Central memory CD8-positive, alpha-beta T cell (primary cell): ENCODE results near the gene TRIO.

Experiments used
- ATAC-seq: fragments of 150-1000 bp; cut with Tn5 transposase; replicated peaks from 2 replicates; pipeline ENCODE4 v1.10.0; 2022; ENCODE audit warnings: mild to moderate bottlenecking, moderate FRiP score, moderate number of reproducible peaks; ENCODE audit not compliant: poor library complexity, severe bottlenecking; ENCODE audit errors: extremely low read depth
- DNase-seq, 2 donors: peaks; one replicate each; pipeline ENCODE4 v3.0.0; 2021; ENCODE audit warnings: low spot score in 2 of 2
- H3K27ac Mint-ChIP-seq: one replicate; pipeline ENCODE4 v1.8.0; 2022; ENCODE audit warnings: low read depth, mild to moderate bottlenecking, moderate library complexity, mixed read lengths
- H3K27me3 Mint-ChIP-seq: one replicate; pipeline ENCODE4 v1.8.0; 2022; ENCODE audit warnings: mixed read lengths
- H3K36me3 Mint-ChIP-seq: one replicate; pipeline ENCODE4 v1.8.0; 2022; ENCODE audit warnings: mild to moderate bottlenecking, moderate library complexity, mixed read lengths; ENCODE audit not compliant: insufficient read depth
- H3K4me1 Mint-ChIP-seq: one replicate; pipeline ENCODE4 v1.8.0; 2022; ENCODE audit warnings: mixed read lengths
- H3K4me3 Mint-ChIP-seq: one replicate; pipeline ENCODE4 v1.8.0; 2022; ENCODE audit warnings: mild to moderate bottlenecking, moderate library complexity, mixed read lengths
- H3K9me3 Mint-ChIP-seq: one replicate; pipeline ENCODE4 v1.8.0; 2022; ENCODE audit warnings: mixed read lengths

The TRIO gene

DNA sequence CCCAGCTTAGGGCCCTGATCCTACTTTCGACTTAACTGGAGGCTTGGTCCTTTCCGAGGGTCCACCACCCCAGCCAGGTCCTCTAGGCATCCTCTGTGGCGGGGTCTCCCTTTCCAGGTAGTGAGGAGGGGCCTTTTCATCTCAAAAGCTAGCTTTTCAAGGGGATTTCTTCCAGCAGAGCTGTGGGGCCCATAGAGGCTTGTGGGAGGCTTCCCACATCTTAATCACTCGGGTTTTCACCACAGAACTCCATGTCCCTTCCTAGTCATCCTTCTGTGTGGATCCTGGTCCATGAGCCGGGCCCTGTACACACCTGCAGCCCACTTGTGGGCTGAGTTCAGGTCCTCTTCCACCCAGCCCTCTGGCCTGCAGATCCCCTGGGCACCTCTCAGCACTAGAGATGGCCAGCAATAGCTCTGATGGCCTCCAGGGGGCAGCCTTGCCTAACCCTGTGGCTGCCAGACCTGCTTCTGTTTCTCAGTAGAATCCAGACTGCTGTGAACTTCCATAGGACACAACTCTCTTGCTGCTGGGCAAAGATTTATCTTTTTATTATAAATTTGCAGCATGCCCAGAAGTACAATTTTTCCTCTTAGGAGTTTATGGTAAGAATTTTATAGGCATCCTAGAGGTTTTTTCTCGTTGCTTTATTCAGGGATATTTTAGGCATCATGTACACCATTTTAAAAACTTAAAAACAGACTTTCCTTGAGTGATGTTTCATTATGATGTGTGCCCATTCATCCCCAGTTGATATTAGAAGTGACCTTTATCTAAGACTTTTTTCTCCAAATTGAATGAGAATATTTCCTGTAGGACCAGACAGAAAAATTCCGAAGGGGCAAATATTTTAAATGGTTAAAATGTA lies 208.9 kb downstream of the TRIO start:
- H3K4me3 Mint-ChIP-seq: no peak overlapping the region
- ATAC-seq (peak; percentile 81), DNase-seq (peak; percentile 32 to 39)
- H3K27me3 Mint-ChIP-seq: no peaks in the 10 kb centered on the region
- H3K9me3 Mint-ChIP-seq: peaks cover 8% of the 10 kb centered on the region
- peaks cover 3% of the 10 kb centered on the region for H3K36me3 Mint-ChIP-seq
- H3K27ac Mint-ChIP-seq: no peak overlapping the region
- peaks cover 8% of the 10 kb centered on the region for H3K4me1 Mint-ChIP-seq

DNA sequence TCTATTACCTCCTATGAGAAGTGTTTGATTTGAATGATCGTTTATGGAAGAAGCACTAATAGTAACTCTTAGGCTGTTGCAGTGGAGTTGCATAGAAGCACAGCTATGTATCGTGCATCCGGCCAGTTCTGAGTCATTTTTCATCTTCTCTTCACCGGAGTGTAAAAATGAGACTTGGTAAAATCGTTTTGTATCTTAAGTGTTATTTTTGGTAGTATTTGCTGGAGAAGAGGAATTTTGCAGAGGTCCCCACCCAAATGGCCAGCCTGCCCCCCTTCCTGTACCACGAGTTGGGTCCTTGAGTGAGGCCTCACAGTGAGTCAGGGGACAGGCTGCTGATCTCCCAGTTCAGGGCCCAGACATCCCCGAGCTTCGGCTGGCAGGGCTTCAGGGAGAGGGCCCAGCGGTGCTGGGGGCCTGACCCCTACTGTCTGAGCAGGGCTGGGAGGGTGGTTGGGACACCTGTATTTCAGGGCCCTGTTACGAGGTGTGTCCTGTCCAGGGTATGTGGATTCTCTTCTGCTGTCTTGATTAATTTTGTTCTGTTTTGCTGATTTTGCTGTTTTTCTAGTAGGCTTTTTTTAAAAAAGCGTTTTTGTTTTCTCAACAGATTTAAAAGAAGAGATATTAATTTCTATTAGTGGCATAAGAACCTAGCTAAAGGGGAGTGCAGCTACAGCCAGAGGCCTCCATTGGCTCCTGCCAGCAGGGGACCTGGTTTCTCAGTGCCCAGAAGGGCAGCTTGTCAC lies 210.8 kb downstream of the TRIO start:
- Mint-ChIP-seq H3K27ac (no peak overlapping the region), H3K9me3 (peaks cover 4% of the 10 kb centered on the region), H3K4me3 (no peak overlapping the region), H3K4me1 (peaks cover 12% of the 10 kb centered on the region), H3K36me3 (peaks cover 3% of the 10 kb centered on the region), H3K27me3 (no peaks in the 10 kb centered on the region)
- ATAC-seq (no peak), DNase-seq (no peak)

DNA sequence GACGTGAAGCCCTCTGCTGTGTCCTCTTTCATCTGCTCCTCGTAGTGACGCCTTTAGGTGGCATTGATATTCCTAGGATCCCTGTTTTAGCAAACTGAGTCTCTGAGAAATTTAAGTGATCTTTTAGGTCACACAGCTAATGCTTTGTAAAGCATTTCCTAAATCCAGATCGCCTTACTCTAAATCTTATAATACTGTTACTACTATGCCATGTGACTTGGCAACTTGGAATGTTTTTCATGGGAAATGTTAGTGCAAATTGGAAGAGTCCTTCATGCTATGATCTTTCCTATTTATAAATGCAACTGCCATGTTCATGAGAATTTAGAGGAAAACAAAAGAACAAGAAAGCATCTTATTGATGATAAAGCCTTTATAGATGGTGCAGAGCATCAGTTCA lies 212.2 kb downstream of the TRIO start:
- H3K4me3 Mint-ChIP-seq: no peak overlapping the region
- no peak overlapping the region for H3K27ac Mint-ChIP-seq
- no peak for ATAC-seq
- peaks cover 3% of the 10 kb centered on the region for H3K36me3 Mint-ChIP-seq
- H3K9me3 Mint-ChIP-seq: no peaks in the 10 kb centered on the region
- DNase-seq: no peak
- H3K4me1 Mint-ChIP-seq: peaks cover 12% of the 10 kb centered on the region
- H3K27me3 Mint-ChIP-seq: peaks cover 9% of the 10 kb centered on the region

DNA sequence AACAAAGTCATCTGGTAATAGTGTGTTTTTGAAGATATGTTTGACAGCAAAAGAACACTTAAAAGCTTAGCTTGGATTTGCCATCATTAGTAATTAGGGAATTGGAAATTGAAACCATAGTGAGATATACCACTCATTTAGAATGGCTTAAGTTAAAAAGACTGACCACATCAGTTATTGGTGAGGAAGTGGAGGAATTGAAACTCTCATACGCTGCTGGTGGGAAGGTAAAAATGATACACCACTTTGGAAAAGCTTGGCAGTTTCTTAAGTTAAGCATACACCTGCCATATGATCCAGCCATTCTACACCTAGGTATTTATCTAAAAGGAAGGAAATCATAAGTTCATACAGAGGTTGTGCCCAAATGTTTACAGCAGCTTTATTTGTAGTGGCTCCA lies 213.2 kb downstream of the TRIO start:
- Mint-ChIP-seq H3K27me3 (peaks cover 9% of the 10 kb centered on the region), H3K4me1 (peaks cover 12% of the 10 kb centered on the region), H3K4me3 (no peak overlapping the region), H3K9me3 (no peaks in the 10 kb centered on the region), H3K36me3 (peaks cover 3% of the 10 kb centered on the region), H3K27ac (no peak overlapping the region)
- no peak for ATAC-seq
- no peak for DNase-seq

DNA sequence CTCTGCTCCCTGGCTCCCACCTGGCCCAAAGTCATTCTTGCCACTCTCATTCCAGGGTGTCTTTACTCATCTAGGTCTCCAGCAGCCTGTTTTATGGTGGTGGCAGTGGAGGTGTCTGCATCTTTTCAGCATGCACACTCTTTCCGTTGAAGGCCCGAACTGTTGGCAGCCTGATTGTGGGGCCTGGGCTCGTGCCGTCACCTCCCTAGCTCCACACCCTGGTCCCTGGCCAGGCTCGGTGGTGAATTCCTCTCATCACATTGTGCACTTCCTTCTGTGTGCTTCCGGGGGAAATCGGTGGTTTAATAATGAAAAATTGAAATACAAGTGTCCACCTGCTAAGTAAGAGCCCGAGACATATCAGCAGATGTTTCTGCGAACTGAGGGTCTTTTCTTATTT lies 214.3 kb downstream of the TRIO start:
- H3K4me1 Mint-ChIP-seq: peaks cover 12% of the 10 kb centered on the region
- no peak overlapping the region for H3K4me3 Mint-ChIP-seq
- peaks cover 9% of the 10 kb centered on the region for H3K27me3 Mint-ChIP-seq
- H3K27ac Mint-ChIP-seq: no peak overlapping the region
- DNase-seq (no peak), ATAC-seq (no peak)
- peaks cover 3% of the 10 kb centered on the region for H3K36me3 Mint-ChIP-seq
- no peaks in the 10 kb centered on the region for H3K9me3 Mint-ChIP-seq

DNA sequence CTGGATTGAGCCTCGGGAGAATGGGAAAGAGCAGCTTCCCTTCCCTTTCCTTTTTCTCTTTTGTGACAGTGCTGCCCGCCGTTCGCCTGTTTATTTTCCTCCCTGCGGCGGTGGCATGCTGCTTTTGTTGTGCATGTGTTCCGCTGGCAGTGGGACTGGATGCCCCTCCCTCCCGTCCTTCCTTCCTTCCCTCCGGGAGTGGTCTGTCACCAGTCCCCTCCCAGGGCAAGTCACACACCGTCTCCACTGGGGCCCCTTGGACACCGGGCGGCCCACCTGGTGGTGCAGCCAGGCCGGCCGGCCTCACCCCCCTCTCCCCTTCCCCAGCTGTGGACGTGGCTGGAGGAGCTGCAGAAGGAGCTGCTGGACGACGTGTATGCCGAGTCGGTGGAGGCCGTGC lies 214.7 kb downstream of the TRIO start:
- peaks cover 9% of the 10 kb centered on the region for H3K27me3 Mint-ChIP-seq
- DNase-seq (no peak), ATAC-seq (no peak)
- H3K36me3 Mint-ChIP-seq: peaks cover 4% of the 10 kb centered on the region
- no peak overlapping the region for H3K27ac Mint-ChIP-seq
- H3K9me3 Mint-ChIP-seq: no peaks in the 10 kb centered on the region
- H3K4me3 Mint-ChIP-seq: no peak overlapping the region
- peaks cover 12% of the 10 kb centered on the region for H3K4me1 Mint-ChIP-seq

DNA sequence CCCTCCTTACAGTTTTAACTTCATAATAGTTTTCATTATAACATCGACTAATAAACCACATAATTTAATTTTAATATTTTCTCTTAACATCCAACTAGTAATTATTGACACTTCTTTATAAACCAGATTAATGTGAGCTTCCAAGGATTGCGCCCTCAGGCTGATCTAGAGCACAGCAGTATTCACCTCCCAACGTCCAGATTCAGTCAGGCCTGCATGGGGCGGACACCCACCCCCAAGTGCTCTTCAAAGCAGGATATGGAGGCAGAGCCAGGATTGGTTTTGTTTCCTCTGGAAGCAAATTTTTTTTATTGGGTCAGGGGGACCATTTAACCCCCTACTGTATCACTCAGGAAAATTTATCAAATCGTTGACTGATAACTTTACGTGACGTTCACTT lies 215.4 kb downstream of the TRIO start:
- Mint-ChIP-seq H3K4me3 (no peak overlapping the region), H3K36me3 (peaks cover 4% of the 10 kb centered on the region), H3K9me3 (no peaks in the 10 kb centered on the region), H3K27ac (no peak overlapping the region), H3K4me1 (peaks cover 12% of the 10 kb centered on the region), H3K27me3 (peaks cover 9% of the 10 kb centered on the region)
- ATAC-seq: no peak
- DNase-seq: no peak

DNA sequence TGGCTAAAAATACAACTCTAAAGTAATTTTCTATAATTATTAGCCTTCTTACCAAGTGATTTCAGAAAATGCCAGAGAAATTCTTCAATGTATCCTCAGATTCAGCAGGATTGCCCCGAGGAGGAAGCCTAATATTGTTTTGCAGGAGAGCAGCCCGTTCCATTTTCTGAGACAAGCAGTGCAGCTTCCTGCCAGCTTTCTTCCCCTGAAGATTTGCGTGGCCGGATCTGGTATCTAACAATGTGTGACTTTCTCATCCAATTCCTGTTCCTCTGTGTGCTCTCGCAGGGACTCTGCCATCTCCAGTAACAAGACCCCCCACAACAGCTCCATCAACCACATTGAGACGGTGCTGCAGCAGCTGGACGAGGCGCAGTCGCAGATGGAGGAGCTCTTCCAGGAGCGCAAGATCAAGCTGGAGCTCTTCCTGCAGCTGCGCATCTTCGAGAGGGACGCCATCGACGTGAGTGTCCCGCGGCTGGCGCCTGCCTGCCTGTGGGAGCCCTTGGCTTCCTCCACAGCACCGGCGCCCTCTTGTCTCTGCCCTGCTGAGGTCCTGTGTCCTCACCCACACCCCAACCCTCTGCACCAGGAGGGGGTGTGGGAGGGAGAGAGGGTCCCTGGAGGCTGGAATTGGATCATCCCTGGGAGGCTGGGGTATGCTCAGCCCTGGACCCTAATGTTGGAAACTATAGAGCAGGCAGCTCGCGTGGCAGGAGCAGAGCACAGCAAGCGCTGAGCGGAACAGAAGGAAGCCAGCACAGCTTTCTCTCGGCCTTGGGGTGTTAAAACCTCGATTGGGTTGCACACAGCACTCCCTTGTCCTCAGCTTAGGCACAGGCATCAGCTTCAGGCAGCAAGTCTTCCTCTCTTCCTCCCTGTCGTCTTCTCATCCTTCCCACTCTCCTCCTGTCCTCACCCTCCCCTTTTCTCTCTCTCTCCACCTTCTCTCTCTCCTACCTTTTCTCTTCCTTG lies 216.2 kb downstream of the TRIO start:
- peaks cover 9% of the 10 kb centered on the region for H3K27me3 Mint-ChIP-seq
- no peaks in the 10 kb centered on the region for H3K9me3 Mint-ChIP-seq
- DNase-seq (no peak), ATAC-seq (no peak)
- peaks cover 4% of the 10 kb centered on the region for H3K36me3 Mint-ChIP-seq
- peaks cover 15% of the 10 kb centered on the region for H3K4me1 Mint-ChIP-seq
- no peak overlapping the region for H3K27ac Mint-ChIP-seq
- H3K4me3 Mint-ChIP-seq: peak overlapping the region; percentile 37

DNA sequence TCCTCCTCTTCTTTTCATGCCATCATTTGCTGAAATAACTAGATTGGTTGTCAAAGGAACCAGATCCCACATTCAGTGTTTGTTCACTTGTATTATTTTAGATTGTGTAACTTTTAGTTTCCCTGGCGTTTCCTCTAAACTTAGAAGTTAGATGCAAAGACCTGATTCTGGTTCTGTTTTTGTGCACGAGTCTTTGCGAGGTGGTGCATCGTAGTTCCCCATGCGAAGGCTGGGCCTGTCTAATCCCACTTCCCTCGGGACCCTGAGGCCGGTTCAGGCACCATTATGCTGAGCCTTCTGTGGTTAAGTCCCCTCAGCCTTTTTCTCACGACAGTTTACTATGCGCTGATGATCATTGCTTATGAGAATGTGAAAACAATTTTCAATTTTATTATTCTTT lies 219.3 kb downstream of the TRIO start:
- no peak overlapping the region for H3K27ac Mint-ChIP-seq
- peaks cover 26% of the 10 kb centered on the region for H3K4me1 Mint-ChIP-seq
- peaks cover 9% of the 10 kb centered on the region for H3K27me3 Mint-ChIP-seq
- peaks cover 7% of the 10 kb centered on the region for H3K36me3 Mint-ChIP-seq
- no peak overlapping the region for H3K4me3 Mint-ChIP-seq
- no peak for DNase-seq
- H3K9me3 Mint-ChIP-seq: no peaks in the 10 kb centered on the region
- ATAC-seq: no peak

DNA sequence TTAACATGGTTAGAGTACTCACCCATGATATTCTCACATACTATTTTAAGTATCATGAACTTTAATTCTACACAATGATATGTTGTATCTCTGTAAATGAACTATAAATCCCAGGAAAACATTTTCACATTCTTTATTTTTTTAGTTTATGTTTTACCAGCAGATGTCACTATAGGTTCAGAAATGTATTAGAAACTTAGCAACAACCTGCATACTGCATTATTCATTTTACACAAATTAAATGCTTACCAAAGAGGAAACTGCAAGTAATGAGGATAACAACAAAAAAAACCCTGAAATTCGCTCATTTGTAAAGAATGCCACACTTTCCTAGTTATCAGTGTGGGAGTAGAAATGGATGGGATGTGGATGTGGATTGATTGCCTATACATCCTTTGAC lies 221.0 kb downstream of the TRIO start:
- peaks cover 11% of the 10 kb centered on the region for H3K36me3 Mint-ChIP-seq
- no peaks in the 10 kb centered on the region for H3K9me3 Mint-ChIP-seq
- peaks cover 9% of the 10 kb centered on the region for H3K27me3 Mint-ChIP-seq
- H3K4me1 Mint-ChIP-seq: peaks cover 24% of the 10 kb centered on the region
- ATAC-seq (no peak), DNase-seq (no peak)
- no peak overlapping the region for H3K4me3 Mint-ChIP-seq
- no peak overlapping the region for H3K27ac Mint-ChIP-seq

DNA sequence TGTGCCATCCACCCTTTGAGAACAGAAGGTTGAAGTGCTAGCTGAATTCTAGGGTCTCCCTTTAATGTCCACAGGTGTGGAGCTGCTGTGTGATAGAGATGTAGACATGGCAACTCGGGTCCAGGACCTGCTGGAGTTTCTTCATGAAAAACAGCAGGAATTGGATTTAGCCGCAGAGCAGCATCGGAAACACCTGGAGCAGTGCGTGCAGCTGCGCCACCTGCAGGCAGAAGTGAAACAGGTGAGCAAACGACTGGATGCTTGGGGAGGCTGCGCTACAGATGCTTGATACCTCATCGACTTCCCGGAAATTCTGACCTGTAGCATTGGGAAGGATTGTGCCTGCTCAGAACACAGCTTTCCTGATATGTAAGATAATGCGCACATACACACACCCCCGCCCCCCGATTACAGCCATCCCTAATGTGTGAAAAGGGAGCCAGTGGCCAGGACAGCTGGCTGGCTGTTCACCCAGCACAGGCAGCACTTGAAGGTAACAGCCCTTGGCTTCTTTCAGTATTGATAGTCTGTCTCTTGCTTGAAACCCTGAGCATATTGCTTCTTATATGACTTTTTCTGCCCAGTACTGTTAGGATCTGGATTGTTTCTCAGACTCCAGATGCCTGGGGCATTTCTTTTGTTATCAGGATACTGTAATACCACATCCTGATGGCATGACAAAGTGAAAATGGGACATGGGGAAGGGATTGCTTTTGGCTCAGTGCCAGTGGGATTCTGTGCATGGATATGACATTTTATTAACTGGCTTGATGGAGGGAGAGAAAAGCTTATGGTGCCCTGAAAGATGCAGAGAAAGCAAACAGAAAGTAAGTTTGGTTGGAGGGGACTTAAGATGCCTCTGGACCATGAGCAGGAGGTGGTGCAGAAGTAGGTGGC lies 221.7 kb downstream of the TRIO start:
- Mint-ChIP-seq H3K36me3 (peaks cover 17% of the 10 kb centered on the region), H3K4me1 (peaks cover 24% of the 10 kb centered on the region), H3K27me3 (peaks cover 6% of the 10 kb centered on the region), H3K27ac (no peak overlapping the region), H3K9me3 (no peaks in the 10 kb centered on the region), H3K4me3 (peak overlapping the region; percentile 36)
- no peak for ATAC-seq
- no peak for DNase-seq
